Measurements from ENCODE around the gene CACNA2D3.
A peak's percentile ranks its signal among the peaks of the same experiment; 100 is the strongest.
"Not testable (repeated sequence)": the region's sequence is repeated elsewhere in the genome, so short reads cannot be mapped to it uniquely, and the experiment has no call there.

The CACNA2D3 gene

DNA sequence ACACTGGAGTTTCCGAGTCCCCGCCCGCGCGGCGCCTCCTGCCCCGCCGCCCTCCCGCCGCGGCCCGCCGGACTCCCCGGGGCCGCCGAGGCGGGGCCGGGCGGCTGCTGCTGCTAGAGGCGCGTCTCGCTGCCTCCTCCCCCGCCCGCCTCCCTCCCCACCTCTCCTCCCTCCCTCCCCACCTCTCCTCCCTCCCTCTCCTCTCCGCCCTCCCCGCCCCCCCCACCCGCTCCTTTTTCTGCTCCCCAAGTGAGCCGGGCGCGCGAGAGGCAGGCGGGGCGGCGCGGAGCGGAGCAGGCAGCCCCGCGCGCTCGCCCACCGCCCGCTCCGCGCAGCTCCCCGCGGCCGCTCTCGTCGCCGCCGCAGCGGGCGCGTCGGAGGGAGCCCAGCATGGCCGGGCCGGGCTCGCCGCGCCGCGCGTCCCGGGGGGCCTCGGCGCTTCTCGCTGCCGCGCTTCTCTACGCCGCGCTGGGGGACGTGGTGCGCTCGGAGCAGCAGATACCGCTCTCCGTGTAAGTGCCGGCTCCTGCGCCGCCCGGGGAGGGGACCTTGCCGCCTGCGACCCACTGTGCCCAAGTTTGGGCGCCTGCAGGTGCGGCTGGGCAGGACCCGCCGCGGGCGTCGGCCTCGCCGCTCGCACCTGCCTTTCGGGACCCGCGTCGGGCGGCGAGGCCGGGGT is at the start of gene CACNA2D3:
Gene CACNA2D3 (plus strand): TSS at position 229 of the 679 bp plus-strand sequence.
- peak; percentile 2 for DNase-seq (ENCODE audit: low read depth)

- DNase-seq (ENCODE audit: low read depth): no peak
Observed at GRCh38 chr3:54073386-54073785, 49.0 kb upstream of the CACNA2D3 start.

- no peak for DNase-seq (ENCODE audit: low read depth)
Observed at GRCh38 chr3:54079314-54079713, 43.0 kb upstream of the CACNA2D3 start.

DNA sequence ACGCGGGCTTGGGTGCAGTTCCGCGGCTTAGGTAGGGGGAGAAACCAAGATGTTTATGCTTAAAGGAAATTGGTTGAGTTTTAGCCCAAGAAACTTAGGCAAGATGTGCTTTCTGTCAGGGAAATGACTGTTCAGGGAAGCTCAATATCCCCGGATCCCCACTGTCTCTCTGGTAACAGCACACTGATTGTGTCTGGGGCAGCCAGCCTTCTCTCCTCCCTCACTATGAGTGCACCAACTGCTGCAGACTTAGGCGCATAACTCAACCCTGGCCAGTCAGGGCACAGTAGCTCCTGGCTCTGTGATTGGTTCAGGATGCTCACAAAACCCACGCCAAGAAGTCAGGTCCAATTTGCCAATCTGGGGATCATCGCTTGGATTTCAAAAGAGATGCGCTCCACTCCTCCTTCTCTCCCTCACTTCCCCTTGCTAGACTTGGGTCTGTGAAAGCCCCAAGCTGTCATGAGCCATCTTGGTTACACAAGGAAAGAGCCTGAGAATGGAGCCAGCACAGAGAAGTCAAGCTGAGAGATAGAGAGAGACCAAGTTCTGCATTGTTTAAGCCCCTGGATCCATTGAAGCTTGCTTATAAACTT is 42.5 kb upstream of the CACNA2D3 start:
- DNase-seq (ENCODE audit: low read depth): no peak

GRCh38 chr3:54083921-54084320 is 38.4 kb upstream of the CACNA2D3 start:
- no peak for DNase-seq (ENCODE audit: low read depth)

DNA sequence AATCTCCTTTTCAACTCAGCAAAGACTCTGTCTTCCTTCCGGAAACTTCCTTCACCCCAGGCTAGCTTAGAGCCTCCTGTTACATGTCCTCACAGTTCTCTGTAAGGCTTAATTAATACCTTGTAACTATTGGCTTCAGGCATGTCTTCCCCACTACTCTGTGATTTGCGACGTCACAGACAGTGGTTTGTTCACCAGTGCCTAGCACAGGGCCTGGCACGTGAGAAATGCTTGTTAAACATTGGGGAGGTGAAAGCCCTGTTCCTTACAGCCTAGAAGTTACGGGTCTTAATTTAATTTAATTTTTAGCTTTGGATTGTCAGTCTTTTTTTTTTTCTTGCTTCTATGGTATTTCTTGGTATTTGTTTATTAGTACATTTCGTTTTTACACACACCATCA is 36.4 kb upstream of the CACNA2D3 start:
- no peak for DNase-seq (ENCODE audit: low read depth)

GRCh38 chr3:54086652-54087405 is 35.5 kb upstream of the CACNA2D3 start:
- no peak for DNase-seq (ENCODE audit: low read depth)

DNA sequence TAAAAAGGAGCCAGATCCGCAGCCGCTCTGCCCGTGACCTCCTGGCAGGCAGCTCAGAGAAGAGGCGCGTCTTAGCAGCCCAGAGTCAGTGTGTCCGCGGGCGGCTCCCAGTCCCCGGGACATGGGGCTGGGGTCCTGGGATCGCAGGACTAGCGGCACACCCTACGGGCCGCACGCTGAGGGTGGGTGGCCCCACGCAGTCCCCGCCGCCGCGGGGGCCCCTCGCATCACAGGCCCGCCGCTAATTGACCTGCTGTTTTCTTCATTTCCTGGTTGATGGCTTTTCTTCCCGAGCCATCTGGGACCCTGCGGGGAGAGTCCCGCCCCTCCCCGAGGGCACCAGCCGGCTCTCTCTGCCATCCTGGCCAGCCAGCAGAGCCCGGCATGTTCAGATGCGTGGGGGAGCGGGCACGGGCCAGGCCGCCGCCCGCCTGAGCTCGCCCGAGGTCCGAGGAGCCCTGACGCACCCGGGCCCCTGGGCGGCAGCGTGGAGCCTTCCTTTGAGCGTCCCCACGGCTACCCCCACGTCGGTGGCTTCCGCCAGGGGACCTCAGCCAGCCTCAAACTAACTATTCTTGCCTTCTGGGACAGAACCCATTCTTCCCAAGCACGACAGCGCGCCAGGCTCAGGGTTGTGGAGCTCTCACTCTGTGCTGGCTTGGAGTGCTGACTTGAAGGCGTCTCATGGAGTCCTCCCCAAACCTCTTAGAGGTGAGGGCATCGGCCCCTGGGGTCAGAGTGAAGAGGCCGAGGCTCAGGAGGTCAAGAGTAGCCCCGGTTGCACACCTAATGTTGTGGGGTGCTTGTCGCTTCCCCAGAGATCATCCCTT is 34.6 kb upstream of the CACNA2D3 start:
- no peak for DNase-seq (ENCODE audit: low read depth)

GRCh38 chr3:54093491-54094248 is 28.7 kb upstream of the CACNA2D3 start:
- no peak for DNase-seq (ENCODE audit: low read depth)

DNA sequence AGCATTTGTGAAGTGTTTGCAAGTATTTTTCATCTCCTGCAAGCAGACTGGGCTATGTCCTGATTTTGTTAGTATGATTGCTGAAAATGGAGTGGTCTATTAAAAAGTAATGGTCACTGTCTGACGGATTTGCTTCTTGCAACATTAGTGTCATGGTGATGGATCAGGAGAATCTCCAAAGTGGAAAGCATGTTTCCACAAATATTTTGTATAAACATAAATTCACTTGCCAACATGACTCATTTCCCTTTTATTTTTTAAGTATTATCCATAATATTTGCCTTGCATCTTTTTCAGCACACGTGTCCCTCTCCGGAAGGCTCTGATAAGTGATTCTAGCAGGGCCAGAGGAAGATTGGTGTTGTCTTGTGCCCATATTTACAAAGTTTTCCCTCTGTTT is 27.4 kb upstream of the CACNA2D3 start:
- DNase-seq (ENCODE audit: low read depth): no peak

DNA sequence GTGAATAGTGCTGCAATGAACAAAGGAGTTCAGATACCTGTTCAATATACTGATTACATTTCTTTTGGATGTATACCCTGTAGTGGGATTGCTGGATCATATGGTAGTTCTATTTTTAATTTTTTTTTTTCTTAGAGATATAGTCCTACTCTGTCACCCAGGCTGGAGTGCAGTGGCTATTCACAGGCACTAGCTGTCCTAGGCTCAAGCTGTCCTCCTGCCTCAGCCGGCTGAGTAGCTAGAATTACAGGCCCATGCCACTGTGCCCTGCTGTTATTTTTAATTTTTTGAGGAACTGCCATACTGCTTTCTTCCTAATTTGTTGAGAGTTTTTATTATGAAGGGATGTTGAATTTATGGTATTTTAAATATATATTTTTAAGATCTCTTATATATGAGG is 23.0 kb upstream of the CACNA2D3 start:
- DNase-seq (ENCODE audit: low read depth): no peak

- DNase-seq (ENCODE audit: low read depth): no peak
Observed at GRCh38 chr3:54104084-54104483, 18.3 kb upstream of the CACNA2D3 start.

DNA sequence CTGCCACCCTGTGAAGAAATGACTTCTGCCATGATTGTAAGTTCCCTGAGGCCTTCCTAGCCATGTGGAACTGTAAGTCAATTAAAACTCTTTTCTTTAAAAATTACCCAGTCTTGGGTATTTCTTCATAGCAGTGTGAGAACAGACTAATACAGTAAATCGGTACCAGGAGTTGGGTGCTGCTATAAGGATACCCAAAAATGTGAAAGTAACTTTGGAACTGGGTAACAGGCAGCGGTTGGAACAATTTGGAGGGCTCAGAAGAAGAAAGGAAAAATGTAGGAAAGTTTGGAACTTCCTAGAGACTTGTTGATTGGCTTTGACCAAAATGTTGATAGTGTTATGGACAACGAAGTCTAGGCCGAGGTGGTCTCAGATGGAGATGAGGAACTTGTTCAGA is 6.2 kb upstream of the CACNA2D3 start:
- DNase-seq (ENCODE audit: low read depth): not testable (repeated sequence)

DNA sequence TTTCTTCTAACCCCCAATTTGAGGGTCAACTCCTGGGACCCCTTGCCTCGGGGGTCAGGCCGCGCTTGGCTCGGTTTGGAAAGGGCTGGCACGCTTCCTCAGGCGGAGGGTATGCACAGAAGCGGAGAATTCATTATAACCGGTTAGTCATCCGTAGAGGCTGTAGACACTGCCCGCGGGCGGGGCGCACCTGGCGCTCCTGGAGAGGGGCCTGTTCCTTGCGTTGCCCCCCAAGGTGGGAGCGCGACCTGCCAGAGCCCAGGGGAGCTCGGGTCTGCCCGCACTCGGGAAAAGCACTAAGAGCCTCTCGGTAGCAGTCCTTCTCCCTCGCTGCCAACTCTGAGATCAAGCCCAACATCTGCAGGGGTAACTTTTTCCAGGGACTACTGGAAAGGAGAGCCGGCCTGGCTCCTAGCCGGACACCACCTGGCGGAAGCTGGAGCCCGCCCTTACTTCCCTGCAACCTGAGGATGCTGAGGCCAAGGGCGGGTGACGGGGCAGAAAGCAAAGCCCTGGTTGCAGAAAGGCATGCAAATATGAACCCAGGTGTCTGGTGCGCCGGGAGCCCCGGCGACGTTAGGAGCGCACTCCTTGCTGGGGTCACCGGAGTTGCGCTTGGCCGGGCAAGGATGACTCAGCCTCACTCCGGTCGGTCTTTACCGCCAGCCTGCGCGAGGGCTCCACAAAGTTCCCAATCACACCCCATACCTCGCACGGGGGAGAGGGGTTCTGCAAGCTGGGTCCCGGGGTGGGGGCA is 1.5 kb upstream of the CACNA2D3 start:
- DNase-seq (ENCODE audit: low read depth): no peak

DNA sequence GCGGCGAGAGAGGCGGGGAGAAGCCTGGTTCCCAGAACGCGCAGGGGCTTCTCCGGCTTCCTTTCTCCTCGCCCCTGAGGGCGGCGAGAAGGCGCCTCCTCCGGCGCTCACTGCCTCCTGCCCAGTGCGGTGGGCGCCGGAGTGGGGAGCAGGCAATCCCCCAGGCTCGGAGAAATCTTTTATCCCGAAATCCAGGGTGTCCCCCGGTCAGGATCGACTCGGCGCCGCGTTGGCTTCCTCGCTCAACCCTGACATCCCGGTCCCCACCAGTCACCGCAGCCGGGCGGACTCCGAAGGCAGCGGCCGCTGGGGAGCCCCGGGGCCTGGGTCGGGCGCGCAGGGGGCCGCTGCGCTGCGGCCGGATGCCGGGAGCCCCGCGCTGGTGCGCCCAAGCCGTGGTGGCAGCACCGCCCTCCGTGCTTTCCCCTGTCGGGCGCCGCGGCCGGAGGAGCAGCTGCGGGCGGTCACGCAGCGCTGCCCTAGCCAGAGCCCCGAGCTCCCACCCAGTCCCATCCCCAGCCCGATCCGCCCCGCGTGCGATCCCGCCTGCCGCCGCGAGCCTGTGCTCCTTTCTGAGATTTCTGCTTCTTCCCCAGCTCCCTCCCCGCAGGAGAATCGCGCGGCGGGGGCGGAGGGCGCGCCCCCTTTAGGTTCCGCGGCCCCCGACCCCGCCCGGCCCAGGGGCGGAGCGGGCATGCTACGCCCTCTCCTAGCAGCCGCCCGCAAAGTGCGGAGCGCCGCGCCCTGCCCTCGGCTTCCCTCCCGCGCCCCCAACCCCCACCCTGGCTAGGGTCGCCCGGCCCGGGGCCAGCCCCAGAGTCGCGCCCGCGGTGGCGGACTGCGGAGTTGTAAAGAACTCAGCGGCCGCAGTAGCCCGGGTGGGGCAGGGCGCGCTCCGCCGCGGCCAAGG is 683 bp upstream of the CACNA2D3 start:
- DNase-seq (ENCODE audit: low read depth): no peak

GRCh38 chr3:54123003-54123775 is 837 bp downstream of the CACNA2D3 start:
- no peak for DNase-seq (ENCODE audit: low read depth)

DNA sequence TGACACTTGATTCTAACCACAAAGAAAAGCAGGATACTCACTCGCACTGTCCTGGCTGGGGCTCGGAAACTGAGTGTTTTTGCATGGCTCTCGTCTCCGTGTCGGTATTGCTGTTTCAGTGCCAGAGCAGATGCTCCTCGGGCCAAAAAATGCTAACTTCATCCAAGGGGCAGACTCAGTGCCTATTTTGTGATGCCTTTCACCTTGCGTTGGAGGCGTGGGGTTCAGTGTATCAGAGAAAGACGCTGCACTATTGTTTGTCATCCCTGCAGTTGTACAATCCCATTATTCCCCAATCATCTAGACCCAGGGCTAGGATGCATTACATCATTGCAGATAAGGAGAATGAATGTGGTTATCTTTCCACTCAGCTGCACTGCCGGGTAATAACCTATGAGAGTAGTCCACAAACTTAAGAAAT is 1.4 kb downstream of the CACNA2D3 start:
- DNase-seq (ENCODE audit: low read depth): no peak

DNA sequence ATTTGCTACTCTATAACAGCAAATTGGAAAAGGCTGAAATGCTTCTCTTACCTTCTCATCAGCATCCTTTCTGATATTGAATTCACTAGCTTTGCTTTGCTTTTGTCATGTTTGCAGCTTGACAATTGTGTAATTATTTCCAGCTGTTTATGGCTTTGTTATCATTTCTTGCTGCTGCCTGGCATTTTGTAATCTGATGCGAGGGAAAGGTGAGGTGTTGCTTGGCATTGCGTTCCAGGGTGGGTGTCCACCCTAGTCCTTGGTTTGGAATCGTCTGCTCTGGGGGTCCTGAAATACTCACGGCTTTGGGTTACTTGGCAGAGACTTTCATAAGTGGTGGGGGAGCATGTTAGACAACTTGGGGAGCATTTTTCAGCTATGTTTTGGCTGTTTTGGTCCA is 2.9 kb downstream of the CACNA2D3 start:
- no peak for DNase-seq (ENCODE audit: low read depth)

DNA sequence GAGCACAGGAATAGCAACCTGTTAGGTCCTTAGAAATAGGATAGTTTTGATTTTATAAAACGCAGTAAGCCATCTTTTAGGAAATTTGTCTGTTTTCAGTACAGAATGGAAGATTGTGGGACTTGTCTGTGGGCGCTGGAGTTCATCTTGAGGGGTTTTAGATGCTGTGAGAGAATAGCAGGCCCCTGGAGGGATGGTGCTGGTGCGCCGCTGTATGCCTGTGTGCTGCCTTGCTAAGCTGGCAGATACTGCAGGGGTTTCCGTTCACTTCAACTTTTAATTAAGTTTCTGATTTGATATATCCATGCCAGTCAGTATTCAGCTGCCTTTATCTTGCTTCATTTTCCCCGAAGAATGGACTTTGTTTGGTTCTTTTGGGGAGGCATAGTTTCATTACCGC is 4.2 kb downstream of the CACNA2D3 start:
- no peak for DNase-seq (ENCODE audit: low read depth)
